H9 (cell line): ENCODE measurements around the gene COX6B2. TPM values are rescaled to one million over a fixed set of nuclear protein-coding genes. Genes with fewer than 3 reads are reported as not detected.
A peak's percentile ranks its signal among the peaks of the same experiment; 100 is the strongest.

Source experiments
- DNase-seq: peaks from one replicate; pipeline ENCODE4 v3.0.0-alpha.2; 2017
- H2AFZ ChIP-seq: one replicate; pipeline ENCODE4 v1.6.1; 2013; ENCODE audit warnings: mild to moderate bottlenecking, low read length, control low read depth, moderate library complexity
- H2AK5ac ChIP-seq: 2 replicates; pipeline ENCODE4 v1.6.1; 2013; ENCODE audit warnings: low read length, control low read depth, mixed read lengths; ENCODE audit not compliant: insufficient read length
- H2BK120ac ChIP-seq: one replicate; pipeline ENCODE4 v1.6.1; 2013; ENCODE audit warnings: low read depth, mild to moderate bottlenecking, low read length, control low read depth, inconsistent platforms; ENCODE audit not compliant: poor library complexity, severe bottlenecking
- H2BK12ac ChIP-seq: 2 replicates; pipeline ENCODE4 v1.6.1; 2013; ENCODE audit warnings: low read length, control low read depth, mixed read lengths, low read depth; ENCODE audit not compliant: insufficient read length
- H2BK15ac ChIP-seq: 2 replicates; pipeline ENCODE4 v1.6.1; 2013; ENCODE audit warnings: low read depth, low read length, control low read depth
- H2BK20ac ChIP-seq: one replicate; pipeline ENCODE4 v1.6.1; 2013; ENCODE audit warnings: low read depth, mild to moderate bottlenecking, low read length, control low read depth, inconsistent platforms; ENCODE audit not compliant: poor library complexity, severe bottlenecking
- H2BK5ac ChIP-seq: 2 replicates; pipeline ENCODE4 v1.6.1; 2013; ENCODE audit warnings: low read length, control low read depth, mixed read lengths; ENCODE audit not compliant: insufficient read length
- H3K14ac ChIP-seq: 2 replicates; pipeline ENCODE4 v1.6.1; 2013; ENCODE audit warnings: low read length, control low read depth; ENCODE audit not compliant: insufficient read depth
- H3K18ac ChIP-seq: 2 replicates; pipeline ENCODE4 v1.6.1; 2013; ENCODE audit warnings: low read depth, mild to moderate bottlenecking, mixed read lengths, low read length, control low read depth; ENCODE audit not compliant: insufficient read length
- H3K23ac ChIP-seq: 2 replicates; pipeline ENCODE4 v1.6.1; 2013; ENCODE audit warnings: low read length, control low read depth, mixed read lengths, low read depth; ENCODE audit not compliant: insufficient read length
- H3K23me2 ChIP-seq: 2 replicates; pipeline ENCODE4 v1.6.1; 2013; ENCODE audit warnings: low read depth, mild to moderate bottlenecking, mixed read lengths, low read length, control low read depth; ENCODE audit not compliant: insufficient read length, poor library complexity, severe bottlenecking
- H3K27ac ChIP-seq: 2 replicates; pipeline ENCODE4 v1.5.1; 2013; ENCODE audit warnings: low read length, control low read depth, mixed read lengths, low read depth; ENCODE audit not compliant: insufficient read length
- H3K27me3 ChIP-seq: 2 replicates; pipeline ENCODE4 v1.6.1; 2013; ENCODE audit warnings: low read length, control low read depth, inconsistent platforms; ENCODE audit not compliant: insufficient read depth
- H3K4ac ChIP-seq: 2 replicates; pipeline ENCODE4 v1.6.1; 2013; ENCODE audit warnings: low read depth, mild to moderate bottlenecking, control low read depth, inconsistent platforms, low read length, moderate library complexity
- H3K4me1 ChIP-seq: 2 replicates; pipeline ENCODE4 v1.6.1; 2013; ENCODE audit warnings: low read length, control low read depth, inconsistent platforms; ENCODE audit not compliant: insufficient read depth
- H3K4me2 ChIP-seq: 2 replicates; pipeline ENCODE4 v1.6.1; 2013; ENCODE audit warnings: low read length, control low read depth, mixed read lengths; ENCODE audit not compliant: insufficient read length, insufficient read depth
- H3K56ac ChIP-seq: 2 replicates; pipeline ENCODE4 v1.6.1; 2013; ENCODE audit warnings: low read depth, mild to moderate bottlenecking, mixed read lengths, low read length, control low read depth; ENCODE audit not compliant: insufficient read length
- H3K79me1 ChIP-seq: 2 replicates; pipeline ENCODE4 v1.6.1; 2013; ENCODE audit warnings: low read depth, mild to moderate bottlenecking, moderate library complexity, low read length, control low read depth, inconsistent platforms; ENCODE audit not compliant: insufficient read depth, poor library complexity, severe bottlenecking
- H3K79me2 ChIP-seq: 2 replicates; pipeline ENCODE4 v1.6.1; 2013; ENCODE audit warnings: low read length, control low read depth, inconsistent platforms; ENCODE audit not compliant: insufficient read depth
- H3K9ac ChIP-seq: 2 replicates; pipeline ENCODE4 v1.6.1; 2013; ENCODE audit warnings: low read length, control low read depth, mixed read lengths; ENCODE audit not compliant: insufficient read length; ENCODE audit errors: extremely low read depth
- H3K9me3 ChIP-seq: one replicate; pipeline ENCODE4 v1.6.1; 2013; ENCODE audit warnings: low read depth, low read length, inconsistent platforms; ENCODE audit not compliant: control insufficient read depth
- H3T11ph ChIP-seq: one replicate; pipeline ENCODE4 v1.6.1; 2013; ENCODE audit warnings: mild to moderate bottlenecking, low read length, control low read depth, inconsistent platforms
- H4K20me1 ChIP-seq: one replicate; pipeline ENCODE4 v1.6.1; 2013; ENCODE audit not compliant: control insufficient read depth, insufficient read length, insufficient read depth
- H4K5ac ChIP-seq: 2 replicates; pipeline ENCODE4 v1.6.1; 2013; ENCODE audit warnings: low read depth, mild to moderate bottlenecking, mixed read lengths, low read length, control low read depth; ENCODE audit not compliant: insufficient read length
- H4K8ac ChIP-seq: replicated peaks from 2 replicates; pipeline ENCODE4 v1.6.1; 2013; ENCODE audit warnings: low read length, control low read depth, mixed read lengths, low read depth; ENCODE audit not compliant: insufficient read length
- H4K91ac ChIP-seq: 2 replicates; pipeline ENCODE4 v1.6.1; 2013; ENCODE audit warnings: low read depth, mild to moderate bottlenecking, moderate library complexity, mixed read lengths, low read length, control low read depth; ENCODE audit not compliant: insufficient read length
- H3K27ac Mint-ChIP-seq, 3 experiments: 2 replicates in 2 of 3; 3 replicates in 1 of 3; pipeline ENCODE4 v1.8.0; 2020 to 2021; ENCODE audit warnings: mixed read lengths in 3 of 3, mild to moderate bottlenecking in 1 of 3, moderate library complexity in 1 of 3
- H3K27me3 Mint-ChIP-seq: 2 replicates; pipeline ENCODE4 v1.8.0; 2021; ENCODE audit warnings: low read depth, mild to moderate bottlenecking, moderate library complexity, mixed read lengths
- H3K36me3 Mint-ChIP-seq, 3 experiments: 2 replicates in 2 of 3; 3 replicates in 1 of 3; pipeline ENCODE4 v1.8.0; 2020 to 2021; ENCODE audit warnings: low read depth in 3 of 3, mixed read lengths in 3 of 3; ENCODE audit not compliant: insufficient read depth in 1 of 3
- H3K4me1 Mint-ChIP-seq, 2 experiments: 2 replicates each; pipeline ENCODE4 v1.8.0; 2020; ENCODE audit warnings: mixed read lengths in 2 of 2
- H3K4me3 Mint-ChIP-seq, 2 experiments: 2 replicates in 1 of 2; 3 replicates in 1 of 2; pipeline ENCODE4 v1.8.0; 2020 to 2021; ENCODE audit warnings: mild to moderate bottlenecking in 2 of 2, mixed read lengths in 2 of 2, moderate library complexity in 1 of 2
- H3K9me3 Mint-ChIP-seq, 2 experiments: 2 replicates in 1 of 2; 3 replicates in 1 of 2; pipeline ENCODE4 v1.8.0; 2020; ENCODE audit warnings: mild to moderate bottlenecking in 2 of 2, mixed read lengths in 2 of 2, moderate library complexity in 1 of 2
- WGBS: extraction: QIAGEN DNeasy Blood & Tissue Kit; methylation state at CpG from one replicate; pipeline ENCODE4 v1.1.7; 2013; ENCODE audit warnings: missing lambda C conversion rate, low lambda C conversion rate, mixed read lengths; ENCODE audit not compliant: insufficient read length; ENCODE audit errors: extremely low coverage; 5-methylcytosine and 5-hydroxymethylcytosine counted together
- total RNA-seq: library from RNA; stranded (reverse); gene quantifications from 2 replicates; pipeline ENCODE4 v1.2.1, GENCODE V29; 2021
- TF ChIP-seq, protein P1 (sequence below): fragments of 200-600 bp; sonication (generic); conservative IDR thresholded peaks from 3 replicates; pipeline ENCODE4 v1.8.0; 2021; ENCODE audit warnings: antibody characterized with exemption, mild to moderate bottlenecking

The COX6B2 gene
- total RNA-seq, 1 experiment from 2014 or later, result 4.0 TPM

DNA sequence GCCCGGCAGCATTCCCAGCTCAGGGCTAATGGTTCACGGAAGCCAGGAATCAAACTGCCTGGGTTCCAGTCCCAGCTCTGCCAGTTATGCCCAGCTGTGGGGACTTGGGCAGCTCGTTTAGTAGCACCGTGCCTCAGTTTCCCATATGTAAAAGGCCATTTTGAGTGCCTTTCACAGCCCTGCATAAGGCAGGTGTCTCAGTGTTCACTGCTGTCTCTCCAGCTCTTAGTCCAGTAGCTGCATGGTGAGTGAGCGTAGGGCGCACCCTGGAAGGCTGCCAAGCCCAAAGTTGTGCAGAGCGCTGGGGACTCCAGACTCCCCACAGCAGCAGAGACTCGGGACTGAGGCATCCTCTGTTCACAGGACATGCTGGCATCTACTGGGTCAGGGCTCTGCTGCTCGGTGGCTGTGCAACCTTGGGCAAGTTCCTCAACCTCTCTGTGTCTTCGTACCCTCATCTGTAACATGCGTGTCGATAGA lies 36.7 kb upstream of the COX6B2 start:
- Histone ChIP-seq H3K23me2 (peaks cover 8% of the 10 kb centered on the region), H3K9me3 (no peaks in the 10 kb centered on the region), H3K27me3 (no peaks in the 10 kb centered on the region), H3K4me2 (no peak overlapping the region), H3K4me1 (peaks cover 4% of the 10 kb centered on the region), H2AFZ (no peak overlapping the region), H3K14ac (no peak overlapping the region), H2AK5ac (no peak overlapping the region), H2BK5ac (no peak overlapping the region), H2BK12ac (no peak overlapping the region), H3K9ac (no peak overlapping the region), H3K18ac (no peak overlapping the region), H3T11ph (no peak overlapping the region), H3K27ac (no peak overlapping the region), H3K79me2 (peaks cover 14% of the 10 kb centered on the region; the same call in 1 of the 2 replicates), H3K56ac (no peak overlapping the region), H3K79me1 (peaks cover 15% of the 10 kb centered on the region), H3K4ac (no peak overlapping the region), H2BK15ac (no peak overlapping the region), H4K91ac (no peak overlapping the region), H4K8ac (no peak overlapping the region), H3K23ac (no peak overlapping the region), H4K20me1 (peaks cover 3% of the 10 kb centered on the region), H4K5ac (no peak overlapping the region), H2BK20ac (no peak overlapping the region), H2BK120ac (no peak overlapping the region)
- no peak overlapping the region for H3K27ac Mint-ChIP-seq
- WGBS, result no CpG with 5 or more reads among the region's 12 CpGs
- peaks cover 35 to 45% (median 37%) of the 10 kb centered on the region in 3 experiments for H3K36me3 Mint-ChIP-seq
- TF ChIP-seq, protein P1, sequence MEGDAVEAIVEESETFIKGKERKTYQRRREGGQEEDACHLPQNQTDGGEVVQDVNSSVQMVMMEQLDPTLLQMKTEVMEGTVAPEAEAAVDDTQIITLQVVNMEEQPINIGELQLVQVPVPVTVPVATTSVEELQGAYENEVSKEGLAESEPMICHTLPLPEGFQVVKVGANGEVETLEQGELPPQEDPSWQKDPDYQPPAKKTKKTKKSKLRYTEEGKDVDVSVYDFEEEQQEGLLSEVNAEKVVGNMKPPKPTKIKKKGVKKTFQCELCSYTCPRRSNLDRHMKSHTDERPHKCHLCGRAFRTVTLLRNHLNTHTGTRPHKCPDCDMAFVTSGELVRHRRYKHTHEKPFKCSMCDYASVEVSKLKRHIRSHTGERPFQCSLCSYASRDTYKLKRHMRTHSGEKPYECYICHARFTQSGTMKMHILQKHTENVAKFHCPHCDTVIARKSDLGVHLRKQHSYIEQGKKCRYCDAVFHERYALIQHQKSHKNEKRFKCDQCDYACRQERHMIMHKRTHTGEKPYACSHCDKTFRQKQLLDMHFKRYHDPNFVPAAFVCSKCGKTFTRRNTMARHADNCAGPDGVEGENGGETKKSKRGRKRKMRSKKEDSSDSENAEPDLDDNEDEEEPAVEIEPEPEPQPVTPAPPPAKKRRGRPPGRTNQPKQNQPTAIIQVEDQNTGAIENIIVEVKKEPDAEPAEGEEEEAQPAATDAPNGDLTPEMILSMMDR, result no peak
- DNase-seq, result no peak
- H3K4me3 Mint-ChIP-seq, result peak overlapping the region in 1 of 2 experiments; percentile 5; a peak in 1 of 5 replicates
- H3K9me3 Mint-ChIP-seq, result no peaks in the 10 kb centered on the region
- H3K4me1 Mint-ChIP-seq, result peaks cover 57 to 69% of the 10 kb centered on the region in 2 experiments
- H3K27me3 Mint-ChIP-seq, result no peaks in the 10 kb centered on the region; the same call in none of the 2 replicates
